ENCODE measurements around the gene LTO1.

Gene LTO1

GRCh38 chr11:69656536-69657455 lies 18.4 kb downstream of the LTO1 start:
- no peak for DNase-seq

GRCh38 chr11:69655479-69656428 lies 19.4 kb downstream of the LTO1 start:
- DNase-seq: no peak

GRCh38 chr11:69654660-69655478 lies 20.3 kb downstream of the LTO1 start:
- DNase-seq: peak; percentile 15

GRCh38 chr11:69654001-69654659 lies 21.0 kb downstream of the LTO1 start:
- DNase-seq: no peak

GRCh38 chr11:69653406-69653960 lies 21.7 kb downstream of the LTO1 start:
- no peak for DNase-seq

GRCh38 chr11:69652999-69653398 lies 22.2 kb downstream of the LTO1 start:
- DNase-seq: no peak

- no peak for DNase-seq
These were observed 23.1 kb downstream of the LTO1 start for GRCh38 chr11:69651834-69652620.

GRCh38 chr11:69650832-69651344 lies 24.3 kb downstream of the LTO1 start:
- no peak for DNase-seq

- DNase-seq: no peak
These were observed 24.9 kb downstream of the LTO1 start for GRCh38 chr11:69650081-69650831.

GRCh38 chr11:69649576-69649900 lies 25.6 kb downstream of the LTO1 start:
- DNase-seq: no peak

- DNase-seq: no peak
These were observed 26.2 kb downstream of the LTO1 start for GRCh38 chr11:69648679-69649575.

GRCh38 chr11:69647761-69648497 lies 27.2 kb downstream of the LTO1 start:
- no peak for DNase-seq

- no peak for DNase-seq
These were observed 27.8 kb downstream of the LTO1 start for GRCh38 chr11:69647390-69647748.

GRCh38 chr11:69646493-69647389 lies 28.4 kb downstream of the LTO1 start:
- DNase-seq: no peak

GRCh38 chr11:69645801-69646492 lies 29.2 kb downstream of the LTO1 start:
- no peak for DNase-seq

- DNase-seq: no peak
These were observed 30.0 kb downstream of the LTO1 start for GRCh38 chr11:69644962-69645675.

Measured in NCI-H748 treated with DMSO at 0.1 percent for 48 hours (cell line).